ENCODE data around the gene CCDC6.
"Not testable (repeated sequence)": the region's sequence is repeated elsewhere in the genome, so short reads cannot be mapped to it uniquely, and the experiment has no call there.

CCDC6 gene

DNA sequence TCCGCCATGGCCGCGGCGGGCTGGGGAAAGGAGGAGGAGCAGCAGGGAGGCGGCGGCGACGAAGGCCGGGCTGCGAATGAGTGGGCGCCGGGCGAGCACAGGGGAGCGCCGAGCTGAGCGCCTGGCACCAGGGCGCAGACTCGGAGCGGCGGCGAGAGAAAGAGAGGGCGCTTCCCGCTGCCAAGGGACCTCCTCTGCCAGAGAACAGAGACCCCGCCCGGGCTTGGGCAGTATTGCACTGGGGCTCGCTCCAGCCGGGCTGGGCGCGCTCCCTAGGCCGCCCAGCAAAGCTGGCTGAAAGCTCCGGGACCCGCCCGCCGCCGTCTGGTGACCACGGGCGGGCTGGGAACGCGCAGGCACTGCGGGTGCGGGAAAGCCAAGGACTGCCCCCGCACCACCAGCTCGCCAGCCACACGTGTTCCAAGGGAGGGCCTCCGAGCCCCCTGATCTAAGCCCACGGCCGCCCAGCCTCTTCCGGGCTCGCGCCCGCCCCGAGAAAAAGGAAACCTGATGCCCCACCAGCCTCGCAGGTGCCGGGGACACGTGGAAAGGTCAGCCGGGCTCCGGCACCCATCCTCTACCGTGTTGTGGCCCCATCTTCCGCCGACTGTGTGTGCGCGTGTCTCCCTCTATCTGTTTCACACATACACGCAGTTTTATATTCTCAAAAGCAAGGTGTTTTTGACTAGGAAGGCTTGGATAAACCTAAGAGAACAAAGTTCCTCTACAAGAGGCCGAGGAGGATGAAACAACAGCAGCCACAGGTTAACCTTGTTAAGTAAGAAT lies at the start of gene CCDC6:
TSS of gene CCDC6 (minus strand) at position 140 of the 786 bp plus-strand sequence. CDS start at position 8, 132 bp downstream.
- in situ Hi-C loops (cut with MboI; ENCODE audit: low pct_unique_long_range_greater_than_20kb, low sequenced_read_pairs), result no loop called here
- peak; percentile 97 for DNase-seq

DNA sequence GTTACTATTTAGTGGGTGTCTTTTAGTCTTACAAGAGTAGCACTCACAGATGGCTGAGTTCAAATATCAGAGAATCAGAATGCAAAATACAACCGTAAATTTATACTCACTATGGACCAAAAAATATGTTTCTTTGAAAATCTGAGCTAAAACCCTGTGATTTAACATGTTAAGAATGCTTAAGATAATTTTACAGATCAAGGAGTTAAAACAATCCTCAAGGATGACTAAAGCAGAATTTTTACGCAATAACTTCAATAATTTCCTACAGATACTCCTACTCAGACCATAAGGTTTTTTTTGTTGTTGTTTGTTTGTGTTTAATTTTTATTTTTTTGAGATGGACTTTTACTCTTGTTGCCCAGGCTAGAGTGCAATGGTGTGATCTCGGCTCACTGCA lies 47.9 kb upstream of the CCDC6 start:
- DNase-seq, result no peak

DNA sequence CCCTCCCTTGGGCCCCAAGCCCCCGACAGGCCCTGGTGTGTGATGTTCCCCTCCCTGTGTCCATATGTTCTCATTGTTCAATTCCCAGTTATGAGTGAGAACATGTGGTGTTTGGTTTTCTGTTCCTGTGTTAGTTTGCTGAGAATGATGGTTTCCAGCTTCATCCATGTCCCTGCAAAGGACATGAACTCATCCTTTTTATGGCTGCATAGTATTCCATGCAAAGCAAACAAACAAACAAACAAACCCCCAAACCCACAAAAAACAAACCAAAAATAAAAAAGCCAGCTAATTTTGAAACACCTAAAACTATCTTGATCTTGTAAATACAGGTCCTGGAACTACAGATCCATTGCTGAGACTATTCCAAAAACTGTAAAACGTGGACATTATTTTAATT lies 47.4 kb upstream of the CCDC6 start:
- DNase-seq; in situ Hi-C loops (cut with MboI; ENCODE audit: low pct_unique_long_range_greater_than_20kb, low sequenced_read_pairs): not testable (repeated sequence)

More for the DNA sequence above, 47.9 kb upstream of the CCDC6 start:
- in situ Hi-C loops (cut with MboI; ENCODE audit: low pct_unique_long_range_greater_than_20kb, low sequenced_read_pairs), result no loop called here

DNA sequence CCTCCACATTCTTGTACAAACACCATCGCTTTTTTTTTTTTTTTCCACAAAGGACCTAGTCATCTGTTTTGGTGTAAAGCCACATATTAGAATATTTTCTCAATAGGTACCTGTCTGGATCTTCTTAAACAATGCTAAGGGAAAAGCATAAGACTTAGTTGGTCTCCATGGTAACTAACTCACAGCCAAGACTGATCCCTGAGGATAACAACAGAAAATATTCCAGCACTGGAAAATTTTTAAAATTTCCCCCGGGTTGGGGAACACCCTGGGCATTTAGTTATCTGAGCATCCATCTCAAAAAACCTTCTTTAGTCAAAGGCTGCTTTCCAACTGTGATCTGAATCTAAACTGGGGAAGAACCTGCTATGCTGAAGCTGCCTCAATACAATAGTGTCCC lies 43.7 kb upstream of the CCDC6 start:
- in situ Hi-C loops (cut with MboI; ENCODE audit: low pct_unique_long_range_greater_than_20kb, low sequenced_read_pairs), result no loop called here

DNA sequence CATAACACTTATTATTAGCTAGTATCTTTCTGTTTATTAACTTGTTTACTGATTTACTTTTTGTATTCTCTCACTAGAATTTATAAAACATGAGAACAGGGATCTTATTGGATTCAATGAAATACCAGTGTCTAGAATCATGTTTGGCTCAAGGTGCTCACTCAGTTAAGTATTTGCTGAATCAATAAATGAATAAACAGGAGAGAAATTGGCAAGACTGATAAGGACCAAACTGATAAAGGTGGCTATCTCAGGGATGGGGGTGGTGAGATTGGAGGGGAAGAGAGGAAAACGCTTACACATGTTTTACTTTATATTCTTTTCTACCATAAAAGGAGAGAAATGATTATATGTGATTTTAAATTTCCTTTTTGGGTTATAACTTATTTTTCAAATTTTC lies 43.3 kb upstream of the CCDC6 start:
- DNase-seq, result no peak
- in situ Hi-C loops (cut with MboI; ENCODE audit: low pct_unique_long_range_greater_than_20kb, low sequenced_read_pairs), result no loop called here

More for the DNA sequence above, 43.7 kb upstream of the CCDC6 start:
- DNase-seq, result no peak

DNA sequence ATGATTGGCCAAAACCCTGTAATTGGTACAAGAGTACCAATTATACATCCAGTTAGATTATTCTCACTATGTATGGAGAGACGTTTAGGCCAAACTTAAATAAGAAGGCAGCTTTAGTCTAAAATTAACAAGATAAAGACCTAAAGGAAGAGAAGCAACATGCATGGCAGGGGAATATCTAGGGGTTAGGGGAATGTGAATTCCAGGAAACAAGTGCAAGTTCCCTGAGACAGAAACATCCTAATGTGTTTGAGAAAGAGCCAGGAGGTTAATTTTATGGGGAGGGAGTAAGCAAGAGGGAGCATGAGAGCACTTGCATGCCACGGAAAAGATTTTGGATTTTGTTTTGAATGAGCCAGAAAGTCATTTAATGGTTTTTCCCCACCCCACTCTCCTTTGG lies 39.6 kb upstream of the CCDC6 start:
- in situ Hi-C loops (cut with MboI; ENCODE audit: low pct_unique_long_range_greater_than_20kb, low sequenced_read_pairs), result no loop called here
- no peak for DNase-seq

DNA sequence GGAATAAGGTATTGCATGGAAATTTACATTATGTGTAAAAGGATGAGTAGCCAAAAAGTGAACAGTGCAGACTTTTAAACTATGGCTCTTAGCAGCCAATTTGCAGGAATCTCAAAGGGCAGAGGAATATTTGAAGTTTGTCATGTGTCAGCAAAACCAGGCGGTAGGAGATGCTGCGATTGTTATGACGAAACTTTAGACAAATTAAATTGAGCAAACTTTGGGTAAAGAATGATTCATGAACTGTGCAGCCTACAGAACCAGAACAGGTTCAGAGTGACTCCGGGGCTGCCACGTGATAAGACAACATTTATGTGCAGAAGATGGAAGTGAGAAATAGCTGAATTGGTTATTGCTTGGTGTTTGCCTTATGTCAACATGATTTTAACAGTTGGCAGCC lies 39.2 kb upstream of the CCDC6 start:
- no peak for DNase-seq
- in situ Hi-C loops (cut with MboI; ENCODE audit: low pct_unique_long_range_greater_than_20kb, low sequenced_read_pairs), result no loop called here

DNA sequence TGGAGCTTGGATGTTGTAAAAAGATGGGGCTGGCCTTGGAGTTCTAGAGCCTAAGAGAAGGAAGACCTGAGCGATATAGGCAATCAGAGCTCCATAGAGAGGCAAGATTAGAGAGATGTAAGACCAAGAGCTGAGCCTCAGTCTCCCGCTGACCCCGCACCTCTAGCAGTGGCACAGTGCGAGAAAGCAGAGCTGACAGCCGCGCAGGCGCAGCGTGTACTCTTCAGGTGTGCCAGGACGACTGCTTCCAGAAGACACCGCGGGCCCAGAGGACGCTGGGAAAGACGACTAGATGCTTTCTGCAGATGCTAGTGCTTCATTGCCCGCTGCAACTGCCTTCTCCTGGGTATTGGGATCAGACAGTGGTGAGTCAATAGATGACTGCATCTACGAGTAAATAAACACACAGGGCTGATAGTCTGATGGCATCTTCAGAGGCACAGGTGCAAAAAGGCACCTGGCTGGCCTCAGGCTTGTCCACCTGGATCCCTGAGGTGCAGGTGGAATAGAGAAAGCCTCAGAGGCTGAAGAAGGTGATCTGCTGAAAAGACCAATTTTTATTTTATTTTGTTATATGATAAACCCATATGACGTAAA lies 38.1 kb upstream of the CCDC6 start:
- in situ Hi-C loops (cut with MboI; ENCODE audit: low pct_unique_long_range_greater_than_20kb, low sequenced_read_pairs), result no loop called here
- DNase-seq, result no peak

DNA sequence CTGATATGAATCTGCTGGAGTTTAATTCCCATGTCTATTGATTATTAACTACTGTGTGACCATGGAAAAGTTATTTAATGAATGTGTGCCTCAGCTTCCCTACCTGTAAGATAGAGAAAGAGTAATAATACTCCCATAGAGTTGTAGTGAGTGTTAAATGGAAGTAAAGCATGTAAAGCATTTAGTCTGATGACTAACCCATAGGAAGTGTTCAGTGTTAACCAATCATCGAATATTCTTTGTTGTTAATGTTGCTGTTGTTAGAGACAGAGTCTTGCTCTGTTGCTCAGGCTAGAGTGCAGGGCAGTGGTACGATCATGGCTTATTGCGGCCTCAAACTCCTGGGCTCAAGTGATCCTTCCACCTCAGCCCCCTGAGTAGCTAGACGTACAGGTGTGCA lies 36.2 kb upstream of the CCDC6 start:
- DNase-seq, result no peak
- in situ Hi-C loops (cut with MboI; ENCODE audit: low pct_unique_long_range_greater_than_20kb, low sequenced_read_pairs), result no loop called here

DNA sequence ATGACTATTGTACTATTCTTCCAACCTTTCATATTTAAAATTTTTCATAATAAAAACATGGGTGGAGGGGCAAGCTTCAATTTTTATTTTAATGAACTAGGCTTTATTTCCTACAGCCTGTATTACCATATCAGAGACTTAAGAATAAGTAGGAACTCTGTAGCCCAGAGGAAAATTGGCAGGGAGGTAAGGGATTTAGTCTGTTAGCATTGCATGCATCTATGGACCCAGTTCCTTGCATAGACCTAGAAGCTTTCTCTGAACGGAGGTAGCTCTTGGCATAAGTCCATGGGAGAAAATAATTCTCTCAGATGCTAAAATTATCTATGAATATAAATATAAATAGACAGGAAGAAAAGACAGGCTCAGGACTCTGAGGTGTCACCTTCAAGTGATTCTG lies 31.4 kb upstream of the CCDC6 start:
- no peak for DNase-seq
- in situ Hi-C loops (cut with MboI; ENCODE audit: low pct_unique_long_range_greater_than_20kb, low sequenced_read_pairs), result no loop called here

DNA sequence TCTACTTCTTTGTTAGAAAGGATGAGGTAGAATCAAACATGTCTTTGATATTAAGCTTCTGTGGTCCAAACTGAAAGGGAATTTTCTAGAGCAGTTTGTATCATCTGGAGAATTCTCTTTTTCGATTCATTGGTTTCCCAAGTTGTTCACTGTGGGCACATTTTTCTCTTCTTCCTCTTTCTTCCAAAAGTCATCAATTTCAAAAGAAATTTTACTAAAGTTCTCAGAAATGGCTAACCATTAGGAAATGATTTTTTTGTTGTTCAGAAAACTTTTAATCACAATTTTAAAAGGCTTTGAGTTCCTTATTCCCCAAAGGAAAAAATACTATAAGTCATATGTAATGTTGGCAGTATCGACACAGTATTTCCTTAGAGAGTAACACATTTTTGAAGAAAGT lies 28.3 kb upstream of the CCDC6 start:
- in situ Hi-C loops (cut with MboI; ENCODE audit: low pct_unique_long_range_greater_than_20kb, low sequenced_read_pairs), result no loop called here
- peak; percentile 42 for DNase-seq

DNA sequence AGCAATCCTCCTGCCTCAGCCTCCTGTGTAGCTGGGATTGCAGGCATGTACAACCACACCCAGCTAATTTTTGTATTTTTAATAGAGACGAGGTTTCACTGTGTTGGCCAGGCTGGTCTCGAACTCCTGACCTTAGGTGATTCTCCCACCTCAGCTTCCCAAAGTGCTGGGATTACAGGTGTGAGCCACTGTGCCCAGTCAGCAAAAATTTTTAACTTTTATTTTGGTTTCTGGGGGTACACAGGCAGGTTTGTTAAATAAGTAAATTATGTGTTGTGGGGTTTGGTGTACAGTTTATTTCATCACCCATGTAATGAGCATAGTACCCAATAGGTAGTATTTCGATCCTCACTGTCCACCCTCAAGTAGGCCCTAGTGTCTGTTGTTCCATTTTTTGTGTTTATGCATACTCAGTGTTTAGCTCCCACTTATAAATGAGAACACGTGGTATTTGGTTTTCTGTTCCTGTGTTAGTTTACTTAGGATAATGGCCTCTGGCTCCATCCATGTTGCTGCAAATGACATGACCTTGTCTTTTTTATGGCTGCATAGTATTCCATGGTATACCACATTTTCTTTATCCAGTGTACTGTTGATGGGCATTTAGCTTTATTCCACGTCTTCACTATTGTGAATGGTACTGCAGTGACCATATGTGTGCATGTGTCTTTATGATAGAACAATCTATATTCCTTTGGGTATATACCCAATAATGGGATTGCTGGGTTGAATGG lies 24.6 kb upstream of the CCDC6 start:
- in situ Hi-C loops (cut with MboI; ENCODE audit: low pct_unique_long_range_greater_than_20kb, low sequenced_read_pairs); DNase-seq: not testable (repeated sequence)

DNA sequence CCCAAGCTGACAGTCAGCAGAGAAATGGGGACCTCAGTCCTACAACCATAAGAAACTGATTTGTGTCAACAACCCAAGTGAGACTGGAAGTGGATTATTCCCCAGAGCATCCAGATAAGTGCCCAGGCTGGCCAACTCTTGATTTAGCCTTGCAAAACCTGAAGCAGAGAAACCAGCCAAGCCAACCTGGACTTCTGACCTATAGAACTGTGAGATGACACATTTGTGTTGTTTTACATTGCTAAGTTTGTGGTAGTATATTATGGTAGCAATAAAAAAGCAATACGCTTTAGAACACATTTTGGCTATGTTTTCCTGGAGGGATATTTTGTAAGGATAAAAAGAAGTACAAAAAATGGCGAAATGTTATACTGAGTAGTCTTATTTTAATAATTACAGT lies 19.7 kb upstream of the CCDC6 start:
- in situ Hi-C loops (cut with MboI; ENCODE audit: low pct_unique_long_range_greater_than_20kb, low sequenced_read_pairs), result no loop called here

DNA sequence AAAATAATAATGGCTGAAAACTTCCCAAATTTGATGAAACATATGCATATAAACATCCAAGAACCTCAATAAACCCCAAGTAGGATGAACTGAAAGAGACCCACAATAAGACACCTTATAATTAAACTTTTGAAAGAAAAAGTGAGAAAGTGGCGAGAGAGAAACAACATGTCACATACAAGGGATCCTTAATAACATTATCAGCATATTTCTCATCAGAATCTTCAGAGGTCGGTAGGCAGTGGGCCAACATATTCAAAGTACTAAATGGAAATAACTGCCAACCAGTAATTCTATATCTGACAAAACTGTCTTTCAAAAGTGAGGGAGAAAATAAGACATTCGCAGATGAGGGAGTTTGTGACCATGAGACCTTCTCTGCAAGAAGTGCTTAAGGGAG lies 16.6 kb upstream of the CCDC6 start:
- DNase-seq, result no peak
- in situ Hi-C loops (cut with MboI; ENCODE audit: low pct_unique_long_range_greater_than_20kb, low sequenced_read_pairs), result no loop called here

More for the DNA sequence above, 19.7 kb upstream of the CCDC6 start:
- no peak for DNase-seq

DNA sequence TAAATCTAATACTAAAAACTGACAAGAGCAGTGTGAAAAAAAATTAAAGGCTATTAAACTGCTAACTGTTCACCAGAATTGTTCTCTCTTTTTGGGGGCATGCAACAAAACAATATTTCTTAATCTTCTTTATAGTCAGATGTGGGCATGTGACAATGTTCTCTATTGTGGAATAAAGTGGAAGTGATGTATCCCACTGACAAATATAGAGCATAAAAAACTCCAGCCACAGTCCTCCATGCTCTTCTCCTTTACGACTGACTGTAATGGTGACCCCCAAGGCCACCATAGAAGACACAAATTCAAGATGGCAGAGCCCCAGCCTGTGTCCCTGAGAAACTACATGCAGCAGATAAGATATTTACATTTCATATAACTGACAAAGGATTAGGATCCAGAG lies 11.6 kb upstream of the CCDC6 start:
- in situ Hi-C loops (cut with MboI; ENCODE audit: low pct_unique_long_range_greater_than_20kb, low sequenced_read_pairs), result no loop called here
- DNase-seq, result no peak

DNA sequence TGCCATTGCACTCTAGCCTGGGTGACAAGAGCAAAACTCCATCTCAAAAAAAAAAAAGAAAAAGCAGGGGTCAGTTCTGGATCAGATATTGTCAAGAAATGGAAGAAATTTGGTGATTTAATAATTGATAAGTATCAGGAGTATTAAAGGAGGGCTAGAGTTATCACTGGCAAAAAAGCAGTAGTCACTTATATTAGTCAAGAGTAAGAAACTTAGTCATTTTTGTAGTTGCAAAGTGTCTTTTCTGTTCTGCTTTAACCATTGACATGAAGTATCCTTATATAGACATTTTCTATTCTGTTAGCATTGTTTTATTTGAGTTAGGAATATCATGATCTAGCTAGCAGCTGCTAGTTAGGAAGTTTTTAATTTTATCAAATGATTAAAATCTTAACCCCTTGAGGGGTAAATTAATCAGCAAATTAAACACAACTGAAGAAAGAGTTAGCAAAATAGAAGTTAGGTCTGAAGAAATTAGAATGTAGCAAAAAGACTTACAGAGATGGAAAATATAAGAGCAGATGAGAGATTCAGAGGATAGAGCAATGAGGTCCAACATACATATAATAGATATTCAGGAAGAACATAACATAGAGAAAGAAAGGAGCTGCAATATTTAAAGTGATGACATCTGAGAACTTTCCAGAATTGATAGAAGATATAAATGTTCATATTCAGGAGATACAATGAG lies 7.3 kb upstream of the CCDC6 start:
- DNase-seq, result no peak
- in situ Hi-C loops (cut with MboI; ENCODE audit: low pct_unique_long_range_greater_than_20kb, low sequenced_read_pairs), result no loop called here

DNA sequence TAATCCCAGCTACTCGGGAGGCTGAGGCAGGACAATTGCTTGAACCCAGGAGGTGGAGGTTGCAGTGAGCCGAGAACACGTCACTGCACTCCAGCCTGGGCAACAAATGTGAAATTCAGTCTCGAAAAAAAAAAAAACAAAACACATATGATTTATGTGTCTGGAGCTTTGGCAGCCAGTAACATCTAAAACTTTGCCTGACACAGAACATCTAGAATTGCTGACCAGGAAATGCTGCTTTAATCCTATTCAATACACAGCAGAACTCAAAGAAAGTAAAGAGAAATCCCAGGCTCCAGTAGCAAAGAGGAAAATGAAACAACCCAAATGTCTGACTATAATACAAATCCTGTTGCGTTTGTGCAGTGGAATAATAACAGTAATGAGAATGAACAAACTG lies 4.5 kb upstream of the CCDC6 start:
- in situ Hi-C loops (cut with MboI; ENCODE audit: low pct_unique_long_range_greater_than_20kb, low sequenced_read_pairs), result no loop called here
- no peak for DNase-seq

DNA sequence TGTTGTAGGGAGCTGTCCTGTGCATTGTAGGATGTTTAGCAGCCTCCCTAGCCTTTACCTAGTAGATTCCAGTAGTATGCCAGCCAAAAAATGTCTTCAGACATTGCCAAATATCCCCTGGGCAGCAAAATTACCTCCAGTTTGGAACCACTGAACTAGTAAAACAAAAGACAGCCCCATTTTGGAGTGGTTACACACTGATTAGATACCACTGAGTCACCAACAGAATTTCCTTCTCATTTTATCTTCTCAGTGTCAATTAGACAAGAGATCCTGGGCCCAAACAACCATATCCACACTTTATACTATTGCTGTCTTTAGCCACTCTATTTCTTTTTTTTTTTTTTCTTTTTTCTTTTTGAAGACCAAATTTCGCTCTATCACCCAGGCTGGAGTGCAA lies 3.5 kb upstream of the CCDC6 start:
- DNase-seq, result no peak
- in situ Hi-C loops (cut with MboI; ENCODE audit: low pct_unique_long_range_greater_than_20kb, low sequenced_read_pairs), result no loop called here

DNA sequence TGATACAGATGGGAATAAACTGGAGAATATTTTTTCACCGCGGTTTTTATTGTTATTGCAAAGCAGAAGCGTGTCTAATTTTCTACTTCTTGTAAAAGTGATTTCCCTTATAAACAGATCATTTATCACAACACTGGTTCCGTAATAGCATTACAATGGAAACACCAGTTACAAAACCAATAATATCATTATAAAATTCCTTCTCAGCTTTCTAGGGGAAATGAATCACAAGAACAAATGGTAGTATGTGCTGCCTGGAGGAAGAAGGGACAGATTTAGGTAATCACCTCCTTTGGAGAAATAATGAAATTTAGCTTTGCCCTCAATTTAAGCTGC lies 2.4 kb upstream of the CCDC6 start:
- in situ Hi-C loops (cut with MboI; ENCODE audit: low pct_unique_long_range_greater_than_20kb, low sequenced_read_pairs), result no loop called here
- DNase-seq, result no peak

Measured in KBM-7 (cell line).